NCI-H1436 treated with DMSO at 0.1 percent for 48 hours (cell line): ENCODE results near the gene UNC119.
A peak's percentile ranks its signal among the peaks of the same experiment; 100 is the strongest.

Experiments
- DNase-seq: peaks from one replicate; lab custom pipeline; 2025; lab: John Stamatoyannopoulos, UW

The UNC119 gene

GRCh38 chr17:28573040-28573380 lies 20.6 kb upstream of the UNC119 start:
- no peak for DNase-seq

GRCh38 chr17:28572259-28573039 lies 20.0 kb upstream of the UNC119 start:
- no peak for DNase-seq

GRCh38 chr17:28571361-28572122 lies 19.1 kb upstream of the UNC119 start, which contains the start of gene PIGS:
PIGS (minus strand) TSS chr17:28571524; CDS start chr17:28571496, 28 bp downstream.
- peak; percentile 75 for DNase-seq

- DNase-seq = no peak
Observed at GRCh38 chr17:28570716-28571360, 18.4 kb upstream of the UNC119 start.

GRCh38 chr17:28569446-28569845 lies 17.0 kb upstream of the UNC119 start:
- DNase-seq = no peak

- DNase-seq = no peak
Observed at GRCh38 chr17:28567604-28568003, 15.2 kb upstream of the UNC119 start.

- DNase-seq = no peak
Observed at GRCh38 chr17:28563475-28563874, 11.1 kb upstream of the UNC119 start.

GRCh38 chr17:28555022-28555421 lies 2.6 kb upstream of the UNC119 start:
- no peak for DNase-seq

- no peak for DNase-seq
Observed at GRCh38 chr17:28554565-28554964, 2.1 kb upstream of the UNC119 start.

GRCh38 chr17:28553000-28553505 lies 629 bp upstream of the UNC119 start:
- no peak for DNase-seq

- DNase-seq = no peak
Observed at GRCh38 chr17:28551421-28552175, 826 bp downstream of the UNC119 start.

GRCh38 chr17:28550858-28551257 lies 1.6 kb downstream of the UNC119 start:
- DNase-seq = no peak

GRCh38 chr17:28549236-28550132 lies 2.9 kb downstream of the UNC119 start:
- no peak for DNase-seq

- DNase-seq = no peak
Observed at GRCh38 chr17:28548417-28549130, 3.9 kb downstream of the UNC119 start.

GRCh38 chr17:28547623-28548416 lies 4.6 kb downstream of the UNC119 start:
- DNase-seq = no peak

GRCh38 chr17:28547096-28547622 lies 5.3 kb downstream of the UNC119 start:
- DNase-seq = no peak

- DNase-seq = no peak
Observed at GRCh38 chr17:28545787-28546415, 6.5 kb downstream of the UNC119 start.

GRCh38 chr17:28545141-28545503 lies 7.3 kb downstream of the UNC119 start:
- no peak for DNase-seq
